DOHH2 (cell line): ENCODE data around the gene IFNA16.
A peak's percentile ranks its signal among the peaks of the same experiment; 100 is the strongest.

Experiments
- H3F3A ChIP-seq: fragments of 200-600 bp; sonication (generic), shearing (Covaris generic); 2 replicates; pipeline ENCODE4 v1.6.0; 2016; ENCODE audit warnings: antibody characterized with exemption, mild to moderate bottlenecking; ENCODE audit not compliant: control insufficient read depth, insufficient read depth
- H3K27ac ChIP-seq: fragments of 200-600 bp; sonication (generic); 2 replicates; pipeline ENCODE4 v1.5.1; 2014; ENCODE audit warnings: low read depth, mild to moderate bottlenecking, low read length, moderate library complexity
- H3K27me3 ChIP-seq: fragments of 200-600 bp; sonication (generic); 2 replicates; pipeline ENCODE4 v1.6.1; 2014; ENCODE audit warnings: mild to moderate bottlenecking, low read length, mixed read lengths; ENCODE audit not compliant: control insufficient read depth
- H3K36me3 ChIP-seq: fragments of 200-600 bp; sonication (generic); 2 replicates; pipeline ENCODE4 v1.6.1; 2014; ENCODE audit warnings: mild to moderate bottlenecking, low read length, moderate library complexity, mixed read lengths; ENCODE audit not compliant: control insufficient read depth
- H3K4me1 ChIP-seq: fragments of 200-600 bp; sonication (generic); 2 replicates; pipeline ENCODE4 v1.6.1; 2014; ENCODE audit warnings: mild to moderate bottlenecking, low read length, mixed read lengths; ENCODE audit not compliant: control insufficient read depth
- H3K4me2 ChIP-seq: fragments of 200-600 bp; sonication (generic); 2 replicates; pipeline ENCODE4 v1.6.0; 2014; ENCODE audit warnings: mild to moderate bottlenecking, low read length, moderate library complexity
- H3K4me3 ChIP-seq: fragments of 200-600 bp; sonication (generic); 2 replicates; pipeline ENCODE4 v1.5.1; 2014; ENCODE audit warnings: mild to moderate bottlenecking, low read length, mixed read lengths
- H3K79me2 ChIP-seq: fragments of 200-600 bp; sonication (generic); 2 replicates; pipeline ENCODE4 v1.6.1; 2014; ENCODE audit warnings: mild to moderate bottlenecking, low read length, mixed read lengths; ENCODE audit not compliant: control insufficient read depth
- H3K9me2 ChIP-seq: fragments of 200-600 bp; sonication (generic); replicated peaks from 2 replicates; pipeline ENCODE4 v1.6.1; 2014; ENCODE audit warnings: mild to moderate bottlenecking, low read length, mixed read lengths; ENCODE audit not compliant: control insufficient read depth
- H3K9me3 ChIP-seq: fragments of 200-600 bp; sonication (generic); 2 replicates; pipeline ENCODE4 v1.6.1; 2014; ENCODE audit warnings: antibody characterized with exemption, low read length, mixed read lengths; ENCODE audit not compliant: control insufficient read depth, insufficient read depth
- H4K20me1 ChIP-seq: fragments of 200-600 bp; sonication (generic); 2 replicates; pipeline ENCODE4 v1.6.0; 2014; ENCODE audit warnings: low read depth, mild to moderate bottlenecking, antibody characterized with exemption, low read length, moderate library complexity; ENCODE audit not compliant: control insufficient read depth, insufficient read depth
- EZH2phosphoT487 ChIP-seq: fragments of 200-600 bp; sonication (generic); IDR thresholded peaks from 2 replicates; pipeline ENCODE4 v1.6.1; 2017; ENCODE audit warnings: borderline replicate concordance, mild to moderate bottlenecking, antibody characterized with exemption, low read length, moderate library complexity, mixed read lengths
- TF ChIP-seq, protein P1 (sequence below): fragments of 200-600 bp; sonication (generic); IDR thresholded peaks from one replicate; pipeline ENCODE4 v1.5.1; 2014; ENCODE audit warnings: antibody characterized with exemption, mild to moderate bottlenecking, low read depth, low read length; ENCODE audit not compliant: poor library complexity, severe bottlenecking

The IFNA16 gene

DNA sequence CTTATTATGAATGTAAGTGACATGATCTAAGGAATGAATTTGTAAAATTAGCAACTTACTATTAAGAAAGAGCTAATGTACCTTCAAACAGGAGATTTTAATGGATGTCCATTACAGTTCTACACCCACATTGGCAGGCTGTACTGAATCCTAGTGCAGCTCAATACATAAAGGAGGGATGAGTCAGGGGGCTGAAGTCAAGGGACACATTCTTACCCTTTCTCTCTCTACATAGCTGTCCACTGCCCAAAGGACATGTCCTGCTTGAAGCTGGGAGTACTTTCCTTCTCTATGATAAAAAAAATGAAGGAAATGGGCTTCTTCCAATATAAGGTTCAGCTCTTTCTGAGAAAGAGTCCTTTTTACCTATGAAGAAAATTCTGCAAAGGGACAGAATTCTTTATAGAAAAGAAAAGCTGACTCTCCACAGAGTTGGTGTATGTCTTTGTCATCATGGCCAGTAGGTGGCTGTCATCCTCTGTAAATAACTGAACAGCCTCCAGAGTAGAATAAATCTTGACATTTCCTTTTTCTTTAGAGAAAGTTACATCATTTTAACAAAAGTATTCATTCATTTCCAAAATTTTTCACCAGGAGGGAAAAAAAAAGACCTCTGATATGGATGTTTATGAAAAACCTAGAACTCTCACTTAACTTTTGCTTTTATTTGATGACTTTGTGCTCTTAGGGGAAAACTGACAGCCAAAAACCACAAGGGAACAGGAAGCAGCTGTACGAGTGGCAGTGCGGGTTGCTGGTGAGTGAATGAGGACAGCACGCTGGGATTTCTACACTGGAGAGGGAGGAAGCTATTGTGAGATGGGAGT, 35.8 kb upstream of the IFNA16 start:
- H3K79me2 ChIP-seq: no peaks in the 10 kb centered on the region
- H3K36me3 ChIP-seq: no peaks in the 10 kb centered on the region
- H3K27me3 ChIP-seq: peaks cover 38% of the 10 kb centered on the region
- TF ChIP-seq, protein P1, sequence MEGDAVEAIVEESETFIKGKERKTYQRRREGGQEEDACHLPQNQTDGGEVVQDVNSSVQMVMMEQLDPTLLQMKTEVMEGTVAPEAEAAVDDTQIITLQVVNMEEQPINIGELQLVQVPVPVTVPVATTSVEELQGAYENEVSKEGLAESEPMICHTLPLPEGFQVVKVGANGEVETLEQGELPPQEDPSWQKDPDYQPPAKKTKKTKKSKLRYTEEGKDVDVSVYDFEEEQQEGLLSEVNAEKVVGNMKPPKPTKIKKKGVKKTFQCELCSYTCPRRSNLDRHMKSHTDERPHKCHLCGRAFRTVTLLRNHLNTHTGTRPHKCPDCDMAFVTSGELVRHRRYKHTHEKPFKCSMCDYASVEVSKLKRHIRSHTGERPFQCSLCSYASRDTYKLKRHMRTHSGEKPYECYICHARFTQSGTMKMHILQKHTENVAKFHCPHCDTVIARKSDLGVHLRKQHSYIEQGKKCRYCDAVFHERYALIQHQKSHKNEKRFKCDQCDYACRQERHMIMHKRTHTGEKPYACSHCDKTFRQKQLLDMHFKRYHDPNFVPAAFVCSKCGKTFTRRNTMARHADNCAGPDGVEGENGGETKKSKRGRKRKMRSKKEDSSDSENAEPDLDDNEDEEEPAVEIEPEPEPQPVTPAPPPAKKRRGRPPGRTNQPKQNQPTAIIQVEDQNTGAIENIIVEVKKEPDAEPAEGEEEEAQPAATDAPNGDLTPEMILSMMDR: peak; percentile 45
- no peak for TF ChIP-seq EZH2phosphoT487
- H3K9me3 ChIP-seq: no peaks in the 10 kb centered on the region
- no peaks in the 10 kb centered on the region for H3K9me2 ChIP-seq
- H3K4me1 ChIP-seq: peaks cover 4% of the 10 kb centered on the region
- H3K4me3 ChIP-seq: no peak overlapping the region
- no peaks in the 10 kb centered on the region for H3F3A ChIP-seq
- H4K20me1 ChIP-seq: no peaks in the 10 kb centered on the region
- H3K27ac ChIP-seq: no peak overlapping the region
- no peak overlapping the region for H3K4me2 ChIP-seq

DNA sequence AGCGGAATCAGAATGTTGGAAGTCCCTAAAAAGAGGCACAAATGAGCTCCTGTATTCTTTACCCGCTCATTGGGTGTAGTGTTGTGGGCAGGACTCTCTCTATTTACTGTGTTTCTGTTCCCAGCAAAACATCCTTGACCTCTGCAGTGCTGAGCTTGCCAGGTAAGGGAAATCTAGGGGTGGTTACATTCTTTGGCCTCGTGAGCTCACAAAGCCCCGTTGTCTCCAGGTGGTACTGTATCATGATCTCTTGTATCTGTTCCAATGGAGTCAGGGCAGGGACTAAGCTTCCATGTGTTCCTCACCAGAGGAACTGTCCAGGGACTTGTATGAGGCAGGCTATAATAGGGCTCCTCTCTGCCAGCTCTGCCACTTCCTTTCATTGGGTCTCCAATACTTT, 34.5 kb upstream of the IFNA16 start:
- no peak overlapping the region for H3K27ac ChIP-seq
- H3F3A ChIP-seq: no peaks in the 10 kb centered on the region

DNA sequence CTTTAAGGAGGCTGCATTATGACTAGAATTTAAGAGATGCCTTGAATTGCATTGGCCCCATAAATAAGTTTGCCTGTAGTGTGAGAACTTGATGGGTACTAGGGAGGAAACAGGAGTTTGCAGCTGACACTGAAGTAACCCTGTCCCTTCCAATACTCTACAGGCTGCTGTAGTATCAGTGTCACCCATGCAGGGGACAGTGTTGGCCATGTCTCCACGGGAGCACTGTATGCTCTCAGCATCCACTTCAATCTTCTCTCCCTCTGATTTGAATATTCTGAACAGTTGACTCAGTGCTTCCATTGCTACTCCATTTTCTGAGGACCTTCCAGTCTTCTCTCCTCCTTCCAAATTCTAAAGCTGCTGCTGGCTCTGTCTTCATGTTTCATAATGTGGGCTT, 34.1 kb upstream of the IFNA16 start:
- Histone ChIP-seq H3F3A (no peaks in the 10 kb centered on the region), H3K4me3 (no peak overlapping the region), H3K9me2 (no peaks in the 10 kb centered on the region), H3K79me2 (no peaks in the 10 kb centered on the region), H4K20me1 (no peaks in the 10 kb centered on the region), H3K4me1 (peaks cover 4% of the 10 kb centered on the region), H3K27me3 (peaks cover 23% of the 10 kb centered on the region), H3K4me2 (no peak overlapping the region), H3K27ac (no peak overlapping the region), H3K9me3 (no peaks in the 10 kb centered on the region), H3K36me3 (no peaks in the 10 kb centered on the region)
- TF ChIP-seq, protein P1: no peak
- no peak for TF ChIP-seq EZH2phosphoT487

More for the DNA sequence above, 34.5 kb upstream of the IFNA16 start:
- Histone ChIP-seq H3K4me2 (no peak overlapping the region), H3K36me3 (no peaks in the 10 kb centered on the region), H3K4me3 (no peak overlapping the region), H3K9me3 (no peaks in the 10 kb centered on the region), H4K20me1 (no peaks in the 10 kb centered on the region), H3K27me3 (peaks cover 26% of the 10 kb centered on the region), H3K4me1 (peaks cover 4% of the 10 kb centered on the region), H3K79me2 (no peaks in the 10 kb centered on the region), H3K9me2 (no peaks in the 10 kb centered on the region)
- TF ChIP-seq, protein P1: no peak
- no peak for TF ChIP-seq EZH2phosphoT487
